Muscle of back (tissue), 11 donors: ENCODE results near the gene PCDHA7. TPM values are rescaled to one million over a fixed set of nuclear protein-coding genes. Genes with fewer than 3 reads are reported as not detected.
"Not testable (repeated sequence)": the region's sequence is repeated elsewhere in the genome, so short reads cannot be mapped to it uniquely, and the experiment has no call there.

Experiments
- DNase-seq, 3 donors: peaks; one replicate each; pipeline versions ENCODE4 v3.0.0 to v3.0.0-alpha.2; 2013
- polyA plus RNA-seq, 10 donors: library from polyadenylated mRNA; unstranded; fragments of 120-200 nt; gene quantifications; one replicate each; pipeline ENCODE4 v1.2.1, GENCODE V29; 2013; ENCODE audit not compliant: insufficient read length in 10 of 10

Gene PCDHA7
- polyA plus RNA-seq, 10 donors = 0.05 to 0.35 (median 0.13) TPM

GRCh38 chr5:140862441-140863295 is 28.6 kb downstream of the PCDHA7 start:
- no peak for DNase-seq

DNA sequence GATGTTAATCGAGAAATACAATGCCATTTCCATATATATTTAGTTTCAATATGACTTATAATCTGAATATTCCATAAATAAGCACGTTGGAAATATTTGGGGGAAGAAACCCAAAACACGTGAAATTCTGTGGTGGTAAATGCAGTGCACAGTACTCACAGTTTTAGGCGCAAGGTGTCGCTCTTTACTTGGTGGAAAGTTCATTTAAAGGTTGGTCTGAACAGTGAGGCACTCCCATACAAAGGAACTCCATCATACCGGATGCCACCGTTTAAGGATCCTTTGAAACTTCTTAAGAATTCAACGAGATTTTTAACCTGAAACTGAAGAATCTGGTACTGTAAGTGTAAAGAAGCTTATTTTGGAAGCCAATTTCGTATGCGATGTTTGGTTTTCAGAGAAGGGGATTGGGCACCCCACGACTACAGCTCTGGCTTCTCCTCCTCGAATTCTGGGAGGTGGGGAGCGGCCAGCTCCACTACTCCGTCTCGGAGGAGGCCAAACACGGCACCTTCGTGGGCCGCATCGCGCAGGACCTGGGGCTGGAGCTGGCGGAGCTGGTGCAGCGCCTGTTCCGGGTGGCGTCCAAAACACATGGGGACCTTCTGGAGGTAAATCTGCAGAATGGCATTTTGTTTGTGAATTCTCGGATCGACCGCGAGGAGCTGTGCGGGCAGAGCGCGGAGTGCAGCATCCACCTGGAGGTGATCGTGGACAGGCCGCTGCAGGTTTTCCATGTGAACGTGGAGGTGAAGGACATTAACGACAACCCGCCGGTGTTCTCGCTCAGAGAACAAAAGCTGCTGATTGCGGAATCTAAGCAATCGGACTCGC is 34.9 kb downstream of the PCDHA7 start, which contains the start of gene PCDHA11:
Gene PCDHA11, plus strand, starts transcription at position 237 of the 834 bp plus-strand sequence. Its CDS starts 147 bp downstream, at position 384.
- no peak for DNase-seq

DNA sequence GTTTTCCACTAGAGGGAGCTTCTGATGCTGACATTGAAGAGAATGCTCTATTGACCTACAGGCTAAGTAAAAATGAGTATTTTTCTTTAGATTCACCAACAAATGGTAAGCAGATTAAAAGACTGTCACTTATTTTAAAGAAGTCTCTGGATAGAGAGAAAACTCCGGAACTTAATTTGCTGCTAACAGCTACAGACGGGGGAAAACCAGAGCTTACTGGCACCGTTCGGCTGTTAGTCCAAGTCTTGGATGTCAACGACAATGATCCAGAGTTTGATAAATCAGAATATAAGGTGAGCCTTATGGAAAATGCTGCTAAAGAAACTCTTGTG is 35.5 kb downstream of the PCDHA7 start:
- no peak for DNase-seq

- DNase-seq = no peak
Observed at GRCh38 chr5:140870221-140871201, 36.4 kb downstream of the PCDHA7 start.

GRCh38 chr5:140875085-140876065 is 41.3 kb downstream of the PCDHA7 start, which contains the start of gene PCDHA12:
PCDHA12 (plus strand) TSS chr5:140875308; CDS start chr5:140875473, 165 bp downstream.
- DNase-seq = no peak

- not testable (repeated sequence) for DNase-seq
Observed at GRCh38 chr5:140876541-140877261, 42.6 kb downstream of the PCDHA7 start.

DNA sequence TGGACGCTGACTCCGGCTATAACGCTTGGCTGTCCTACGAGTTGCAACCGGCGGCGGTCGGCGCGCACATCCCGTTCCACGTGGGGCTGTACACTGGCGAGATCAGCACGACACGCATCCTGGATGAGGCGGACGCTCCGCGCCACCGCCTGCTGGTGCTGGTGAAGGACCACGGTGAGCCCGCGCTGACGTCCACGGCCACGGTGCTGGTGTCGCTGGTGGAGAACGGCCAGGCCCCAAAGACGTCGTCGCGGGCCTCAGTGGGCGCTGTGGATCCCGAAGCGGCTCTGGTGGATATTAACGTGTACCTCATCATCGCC is 43.2 kb downstream of the PCDHA7 start:
- DNase-seq = no peak

DNA sequence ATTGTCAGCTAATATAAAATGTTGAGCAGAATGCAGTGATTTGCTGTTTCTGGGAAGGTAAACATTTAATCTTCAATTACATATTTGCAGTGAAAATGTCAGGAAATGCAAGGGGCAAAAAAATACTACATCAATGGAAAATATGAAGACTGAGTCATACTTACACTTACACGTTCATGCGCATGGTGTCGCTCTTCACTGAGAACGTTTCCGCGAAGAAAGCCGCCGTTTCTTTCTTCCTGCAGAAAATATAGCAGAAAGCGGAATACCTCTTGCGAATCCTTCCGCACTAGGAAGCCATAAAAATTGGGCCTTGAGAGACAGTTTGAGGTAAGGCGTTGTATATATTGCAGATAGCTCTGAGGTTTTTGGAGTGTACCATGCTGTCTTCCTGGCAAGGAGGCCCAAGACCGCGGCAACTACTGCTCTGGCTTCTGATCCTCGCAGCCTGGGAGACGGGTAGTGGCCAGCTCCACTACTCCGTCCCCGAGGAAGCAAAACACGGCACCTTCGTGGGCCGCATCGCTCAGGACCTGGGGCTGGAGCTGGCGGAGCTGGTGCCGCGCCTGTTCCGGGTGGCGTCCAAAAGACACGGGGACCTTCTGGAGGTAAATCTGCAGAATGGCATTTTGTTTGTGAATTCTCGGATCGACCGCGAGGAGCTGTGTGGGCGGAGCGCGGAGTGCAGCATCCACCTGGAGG is 48.0 kb downstream of the PCDHA7 start, which contains the start of gene PCDHA13:
Gene PCDHA13, plus strand, starts transcription at position 236 of the 702 bp plus-strand sequence. Its CDS starts 145 bp downstream, at position 381.
- DNase-seq = peak in 1 of 3 donors; percentile 11

- no peak for DNase-seq
Observed at GRCh38 chr5:140882591-140882899, 48.5 kb downstream of the PCDHA7 start.

- no peak for DNase-seq
Observed at GRCh38 chr5:140883373-140883772, 49.3 kb downstream of the PCDHA7 start.

- no peak for DNase-seq
Observed at GRCh38 chr5:140883927-140884697, 50.0 kb downstream of the PCDHA7 start.

Other genes starting within 250 kb of the PCDHA7 start
- gene CD14, start 201.1 kb upstream of the PCDHA7 start, polyA plus RNA-seq = 10 to 100 TPM; 15.2 to 38.2 (median 24.1) TPM
- 10 to 100 TPM in 2 of 10 donors, 1 to 10 TPM in 8; 5.2 to 12.4 (median 8.1) TPM for gene TMCO6, start 194.8 kb upstream of the PCDHA7 start, polyA plus RNA-seq
- gene NDUFA2, start 186.6 kb upstream of the PCDHA7 start, polyA plus RNA-seq = 10 to 100 TPM; 41.3 to 75.2 (median 56.1) TPM
- gene IK, start 186.4 kb upstream of the PCDHA7 start, polyA plus RNA-seq = 100 to 1,000 TPM in 2 of 10 donors, 10 to 100 TPM in 8; 81.5 to 114 (median 94.1) TPM
- 10 to 100 TPM; 10.9 to 16.2 (median 12.8) TPM for gene WDR55, start 169.4 kb upstream of the PCDHA7 start, polyA plus RNA-seq
- gene DND1, start 160.7 kb upstream of the PCDHA7 start, polyA plus RNA-seq = under 1 TPM in 3 of 10 donors, not detected in 7; 0.16 to 0.92 (median 0.24) TPM
- 10 to 100 TPM; 42.2 to 53.9 (median 48.9) TPM for gene HARS1, start 142.9 kb upstream of the PCDHA7 start, polyA plus RNA-seq
- 10 to 100 TPM; 20.5 to 35.9 (median 25.3) TPM for gene HARS2, start 142.8 kb upstream of the PCDHA7 start, polyA plus RNA-seq
- gene ZMAT2, start 133.8 kb upstream of the PCDHA7 start, polyA plus RNA-seq = 10 to 100 TPM; 72.9 to 93.3 (median 78.7) TPM
- gene PCDHA1, start 48.1 kb upstream of the PCDHA7 start, polyA plus RNA-seq = under 1 TPM in 4 of 10 donors, not detected in 6; 0.05 to 0.11 (median 0.06) TPM
- under 1 TPM in 8 of 10 donors, not detected in 2; 0.04 to 0.22 (median 0.10) TPM for gene PCDHA2, start 39.4 kb upstream of the PCDHA7 start, polyA plus RNA-seq
- gene PCDHA3, start 33.2 kb upstream of the PCDHA7 start, polyA plus RNA-seq = under 1 TPM; 0.06 to 0.31 (median 0.23) TPM
- gene PCDHA4, start 27.2 kb upstream of the PCDHA7 start, polyA plus RNA-seq = under 1 TPM; 0.04 to 0.39 (median 0.18) TPM
- under 1 TPM in 2 of 10 donors, not detected in 8; 0.04 to 0.07 TPM for gene PCDHA5, start 12.7 kb upstream of the PCDHA7 start, polyA plus RNA-seq
- gene PCDHA6, start 6.3 kb upstream of the PCDHA7 start, polyA plus RNA-seq = under 1 TPM in 9 of 10 donors, not detected in 1; 0.08 to 0.20 (median 0.16) TPM
- gene PCDHA8, start 6.9 kb downstream of the PCDHA7 start, polyA plus RNA-seq = under 1 TPM in 6 of 10 donors, not detected in 4; 0.07 to 0.11 (median 0.09) TPM
- gene PCDHA9, start 14.1 kb downstream of the PCDHA7 start, polyA plus RNA-seq = under 1 TPM in 5 of 10 donors, not detected in 5; 0.04 to 0.07 (median 0.06) TPM
- under 1 TPM; 0.07 to 0.29 (median 0.17) TPM for gene PCDHA10, start 21.6 kb downstream of the PCDHA7 start, polyA plus RNA-seq
- under 1 TPM in 7 of 10 donors, not detected in 3; 0.03 to 0.61 (median 0.05) TPM for gene PCDHA11, start 34.7 kb downstream of the PCDHA7 start, polyA plus RNA-seq
- under 1 TPM in 6 of 10 donors, not detected in 4; 0.04 to 0.16 (median 0.07) TPM for gene PCDHA12, start 41.0 kb downstream of the PCDHA7 start, polyA plus RNA-seq
- gene PCDHA13, start 47.9 kb downstream of the PCDHA7 start, polyA plus RNA-seq = under 1 TPM in 5 of 10 donors, not detected in 5; 0.04 to 0.22 (median 0.12) TPM
- under 1 TPM in 9 of 10 donors, not detected in 1; 0.07 to 0.38 (median 0.12) TPM for gene PCDHAC1, start 92.0 kb downstream of the PCDHA7 start, polyA plus RNA-seq
- 1 to 10 TPM in 6 of 10 donors, under 1 TPM in 4; 0.67 to 5.8 (median 1.4) TPM for gene PCDHAC2, start 132.2 kb downstream of the PCDHA7 start, polyA plus RNA-seq
- gene PCDHB1, start 217.1 kb downstream of the PCDHA7 start, polyA plus RNA-seq = under 1 TPM; 0.07 to 0.20 (median 0.10) TPM